WTC11 (cell line): ENCODE measurements around the gene RPL35. TPM values are rescaled to one million over a fixed set of nuclear protein-coding genes. Genes with fewer than 3 reads are reported as not detected.

ENCODE experiments used
- ATAC-seq: fragments of 200-7000 bp; cut with Tn5 transposase; 2 replicates; pipeline ENCODE4 v1.10.0; 2021; ENCODE audit warnings: mild to moderate bottlenecking, moderate library complexity
- CTCF ChIA-PET: fragments of 300-600 bp; sonication (Branson Sonifier 250); formaldehyde crosslinking; loops from one replicate; lab custom pipeline; 2021; ENCODE audit warnings: antibody characterized with exemption; lab: Charles Lee
- POLR2A ChIA-PET: fragments of 350-600 bp; sonication (Branson Sonifier 250); formaldehyde crosslinking; loops from one replicate; lab custom pipeline; 2021; ENCODE audit warnings: antibody characterized with exemption; lab: Charles Lee
- DNase-seq: peaks from one replicate; pipeline ENCODE4 v3.0.0; 2021; ENCODE audit warnings: low spot score
- H3K27ac Mint-ChIP-seq: 2 replicates; pipeline ENCODE4 v1.8.0; 2021; ENCODE audit warnings: mixed read lengths
- H3K27me3 Mint-ChIP-seq: 2 replicates; pipeline ENCODE4 v1.8.0; 2021; ENCODE audit warnings: low read depth, mild to moderate bottlenecking, moderate library complexity, mixed read lengths
- H3K36me3 Mint-ChIP-seq: 2 replicates; pipeline ENCODE4 v1.8.0; 2021; ENCODE audit warnings: mixed read lengths
- H3K4me1 Mint-ChIP-seq: 2 replicates; pipeline ENCODE4 v1.8.0; 2022; ENCODE audit warnings: mixed read lengths
- H3K4me3 Mint-ChIP-seq: 2 replicates; pipeline ENCODE4 v1.8.0; 2021; ENCODE audit warnings: mild to moderate bottlenecking, moderate library complexity, mixed read lengths
- H3K9me3 Mint-ChIP-seq: 2 replicates; pipeline ENCODE4 v1.8.0; 2021; ENCODE audit warnings: mixed read lengths
- AFF4 ChIP-seq: sonication (generic); formaldehyde crosslinking; IDR thresholded peaks from 2 replicates; pipeline ENCODE4 v1.8.1; 2023; ENCODE audit warnings: mild to moderate bottlenecking, missing genetic modification reagents, borderline replicate concordance
- AR ChIP-seq: fragments of 250-450 bp; sonication (Bioruptor Pico); IDR thresholded peaks from 2 replicates; pipeline ENCODE4 v1.9.0; 2021; ENCODE audit warnings: mild to moderate bottlenecking
- ATF1 ChIP-seq: sonication (generic); formaldehyde crosslinking; IDR thresholded peaks from 2 replicates; pipeline ENCODE4 v1.8.1; 2023; ENCODE audit warnings: mild to moderate bottlenecking, moderate library complexity, missing genetic modification reagents
- ATF2 ChIP-seq: sonication (generic); formaldehyde crosslinking; IDR thresholded peaks from 2 replicates; pipeline ENCODE4 v1.8.1; 2022; ENCODE audit warnings: low read depth, missing genetic modification reagents, borderline replicate concordance
- CDX4 ChIP-seq: fragments of 250-450 bp; sonication (Bioruptor Pico); IDR thresholded peaks from 2 replicates; pipeline ENCODE4 v1.9.0; 2021; ENCODE audit warnings: moderate library complexity, mild to moderate bottlenecking, inconsistent platforms, borderline replicate concordance
- CTCF ChIP-seq: fragments of 200-600 bp; IDR thresholded peaks from 2 replicates; pipeline ENCODE4 v1.8.0; 2022; ENCODE audit warnings: antibody characterized with exemption
- ELF4 ChIP-seq: sonication (generic); formaldehyde crosslinking; IDR thresholded peaks from 2 replicates; pipeline ENCODE4 v1.8.1; 2022; ENCODE audit warnings: low read depth, mild to moderate bottlenecking, moderate library complexity, missing genetic modification reagents
- FOXP1 ChIP-seq: sonication (generic); formaldehyde crosslinking; IDR thresholded peaks from 2 replicates; pipeline ENCODE4 v1.8.0; 2022; ENCODE audit warnings: missing genetic modification reagents, mild to moderate bottlenecking, moderate library complexity, borderline replicate concordance
- SMAD3 ChIP-seq: sonication (generic); formaldehyde crosslinking; IDR thresholded peaks from 2 replicates; pipeline ENCODE4 v1.8.0; 2022; ENCODE audit warnings: missing genetic modification reagents, mild to moderate bottlenecking, borderline replicate concordance
- SOX15 ChIP-seq: fragments of 250-450 bp; sonication (Bioruptor Pico); IDR thresholded peaks from 2 replicates; pipeline ENCODE4 v1.9.0; 2021; ENCODE audit warnings: mild to moderate bottlenecking
- TEAD1 ChIP-seq: sonication (generic); formaldehyde crosslinking; IDR thresholded peaks from 2 replicates; pipeline ENCODE4 v1.8.0; 2022; ENCODE audit warnings: mild to moderate bottlenecking, missing genetic modification reagents
- TEAD4 ChIP-seq: sonication (generic); formaldehyde crosslinking; IDR thresholded peaks from 2 replicates; pipeline ENCODE4 v1.8.0; 2022; ENCODE audit warnings: mild to moderate bottlenecking, missing genetic modification reagents
- ZBTB21 ChIP-seq: sonication (generic); formaldehyde crosslinking; IDR thresholded peaks from 2 replicates; pipeline ENCODE4 v1.8.1; 2023; ENCODE audit warnings: mild to moderate bottlenecking, missing genetic modification reagents, borderline replicate concordance
- ZNF121 ChIP-seq: sonication (generic); formaldehyde crosslinking; IDR thresholded peaks from 2 replicates; pipeline ENCODE4 v1.8.0; 2023; ENCODE audit warnings: missing genetic modification reagents
- ZNF671 ChIP-seq: fragments of 250-450 bp; sonication (Bioruptor Pico); IDR thresholded peaks from 2 replicates; pipeline ENCODE4 v1.8.0; 2021; ENCODE audit warnings: mild to moderate bottlenecking
- total RNA-seq: library from RNA; stranded (reverse); gene quantifications from 3 replicates; pipeline ENCODE4 v1.2.3, GENCODE V29; 2021

Gene RPL35
- total RNA-seq, 1 experiment from 2014 or later = 1,710 TPM

GRCh38 chr9:124855944-124856765, 5.6 kb downstream of the RPL35 start (continued):
- no peak for TF ChIP-seq ATF2 (CRISPR knock-in tag)
- peak; percentile 48 for TF ChIP-seq TEAD1 (CRISPR knock-in tag)
- TF ChIP-seq FOXP1 (CRISPR knock-in tag) = peak; percentile 63; the same call in 1 of the 2 replicates
- no peak for TF ChIP-seq ELF4 (CRISPR knock-in tag)
- 0 out of 2 replicates have a peak, but pooled peaks have one; percentile 35 for TF ChIP-seq SMAD3 (CRISPR knock-in tag)
- TF ChIP-seq ZBTB21 = peak; percentile 47; the same call in 1 of the 2 replicates
- TF ChIP-seq, all 79 proteins: peak for 18

- Mint-ChIP-seq H3K27ac (peak overlapping the region; percentile 65; the same call in 1 of the 2 replicates), H3K9me3 (no peaks in the 10 kb centered on the region), H3K27me3 (no peaks in the 10 kb centered on the region), H3K4me3 (no peak overlapping the region), H3K36me3 (peaks cover 35% of the 10 kb centered on the region), H3K4me1 (peaks cover 22% of the 10 kb centered on the region)
- POLR2A ChIA-PET = interaction anchor here (0.6 to 1.9 kb wide), 8 partner anchors 15 to 113 kb away, joined by 3 to 14 read pairs (median 3); partner anchors contain the start of gene NR6A1
- no peak for TF ChIP-seq ATF1 (CRISPR knock-in tag)
- no peak for TF ChIP-seq ZNF671 (CRISPR knock-in tag)
- DNase-seq (no peak), ATAC-seq (no peak)
- CTCF ChIA-PET = interaction anchor here (0.5 to 12.9 kb wide), 27 partner anchors 11 to 441 kb away, joined by 3 to 935 read pairs (median 4); partner anchors contain the start of genes NR6A1, OLFML2A and SCAI
Observed at GRCh38 chr9:124855566-124855943, 6.2 kb downstream of the RPL35 start.

- ChIA-PET CTCF (interaction anchor here (2.0 to 12.9 kb wide), 7 partner anchors 13 to 238 kb away, joined by 4 to 935 read pairs (median 12); partner anchors contain the start of genes NR6A1 and OLFML2A), POLR2A (no interaction called here)
- peak overlapping the region; percentile 79 for H3K27ac Mint-ChIP-seq
- H3K36me3 Mint-ChIP-seq = peaks cover 28% of the 10 kb centered on the region
- H3K9me3 Mint-ChIP-seq = no peaks in the 10 kb centered on the region
- no peaks in the 10 kb centered on the region for H3K27me3 Mint-ChIP-seq
- TF ChIP-seq CTCF (no peak), SOX15 (CRISPR knock-in tag) (no peak), AFF4 (CRISPR knock-in tag) (no peak), CDX4 (CRISPR knock-in tag) (no peak), ZNF121 (CRISPR knock-in tag) (no peak), AR (CRISPR knock-in tag) (no peak), ZBTB21 (no peak), TEAD4 (CRISPR knock-in tag) (no peak)
- DNase-seq (no peak), ATAC-seq (no peak)
- H3K4me1 Mint-ChIP-seq = peaks cover 15% of the 10 kb centered on the region
- H3K4me3 Mint-ChIP-seq = no peak overlapping the region
Observed at GRCh38 chr9:124854822-124855221, 6.9 kb downstream of the RPL35 start.
